Lower lobe of right lung (tissue), 2 donors: ENCODE measurements around the gene ZNF385B. TPM values are rescaled to one million over a fixed set of nuclear protein-coding genes. Genes with fewer than 3 reads are reported as not detected.
"Not testable (repeated sequence)": the region's sequence is repeated elsewhere in the genome, so short reads cannot be mapped to it uniquely, and the experiment has no call there.

ENCODE experiments used
- ATAC-seq, 2 donors: fragments of 200-7000 bp; cut with Tn5 transposase; one replicate each; pipeline ENCODE4 v1.9.1; 2020 to 2022; ENCODE audit warnings: mild to moderate bottlenecking in 2 of 2, moderate library complexity in 2 of 2
- DNase-seq: peaks from one replicate; pipeline ENCODE4 v3.0.0-alpha.2; 2020
- H3K27ac ChIP-seq: fragments of 200-600 bp; one replicate; pipeline ENCODE4 v1.8.0; 2022
- H3K27me3 ChIP-seq: fragments of 200-600 bp; one replicate; pipeline ENCODE4 v1.8.0; 2022; ENCODE audit warnings: low read depth
- H3K36me3 ChIP-seq: fragments of 200-600 bp; one replicate; pipeline ENCODE4 v1.8.0; 2022; ENCODE audit warnings: mild to moderate bottlenecking
- H3K4me1 ChIP-seq: fragments of 200-600 bp; one replicate; pipeline ENCODE4 v1.8.0; 2022
- H3K4me3 ChIP-seq: fragments of 200-600 bp; one replicate; pipeline ENCODE4 v1.8.0; 2022; ENCODE audit warnings: mild to moderate bottlenecking
- H3K9me3 ChIP-seq: fragments of 200-600 bp; one replicate; pipeline ENCODE4 v1.8.0; 2022
- CTCF ChIP-seq: fragments of 200-600 bp; IDR thresholded peaks from one replicate; pipeline ENCODE4 v1.8.0; 2022; ENCODE audit warnings: antibody characterized with exemption, mild to moderate bottlenecking
- intact Hi-C: fragments of 100-400 bp; cut with DNase I; formaldehyde crosslinking; loops from one replicate; pipeline ENCODE4 v1.11.0; 2022
- total RNA-seq: library from RNA; stranded (reverse); fragmentation: NEBNext Ultra II Directional; extraction: Animal tissue kit (Norgen Biotek cat#: 25700); gene quantifications from one replicate; pipeline ENCODE4 v1.2.1, GENCODE V29; 2021
- donor health status: DM: no; HTN: yes; CAD: no; lungs with severe emphysema.

The ZNF385B gene
- total RNA-seq, 1 donor from 2014 or later, result 63.2 TPM

- H3K4me1 ChIP-seq, result no peaks in the 10 kb centered on the region
- DNase-seq (no peak), ATAC-seq (no peak)
- H3K27ac ChIP-seq, result no peak overlapping the region
- no peak overlapping the region for H3K4me3 ChIP-seq
- no peaks in the 10 kb centered on the region for H3K36me3 ChIP-seq
- no peaks in the 10 kb centered on the region for H3K9me3 ChIP-seq
- no peak for TF ChIP-seq CTCF
- intact Hi-C loops, result no loop called here
- H3K27me3 ChIP-seq, result no peaks in the 10 kb centered on the region
Observed at GRCh38 chr2:179898873-179899272, 37.5 kb upstream of the ZNF385B start.

DNA sequence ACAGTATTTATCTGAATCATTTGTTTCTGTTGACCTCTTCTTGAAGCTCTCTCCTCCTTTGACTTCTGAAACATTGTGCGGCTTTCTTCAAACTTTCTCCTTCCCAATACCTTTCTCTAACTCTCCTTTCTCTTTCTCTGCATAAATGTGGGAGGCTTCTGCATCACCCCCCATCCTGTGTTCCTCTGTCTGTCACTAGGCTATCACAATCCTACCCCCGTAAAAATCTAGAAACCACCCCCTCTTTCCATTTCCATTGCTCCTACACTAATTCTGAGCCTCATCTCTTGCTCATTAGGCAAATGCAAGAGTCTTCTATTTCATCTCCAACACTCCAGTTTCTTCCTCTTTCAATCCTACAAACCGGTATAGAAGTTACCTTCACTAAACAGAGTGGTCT is 32.2 kb upstream of the ZNF385B start:
- H3K27ac ChIP-seq, result no peak overlapping the region
- intact Hi-C loops, result no loop called here
- no peaks in the 10 kb centered on the region for H3K9me3 ChIP-seq
- H3K27me3 ChIP-seq, result no peaks in the 10 kb centered on the region
- H3K4me3 ChIP-seq, result no peak overlapping the region
- DNase-seq (no peak), ATAC-seq (no peak)
- no peak for TF ChIP-seq CTCF
- no peaks in the 10 kb centered on the region for H3K4me1 ChIP-seq
- H3K36me3 ChIP-seq, result no peaks in the 10 kb centered on the region

- ATAC-seq, result no peak
- intact Hi-C loops, result no loop called here
- no peak overlapping the region for H3K27ac ChIP-seq
Observed at GRCh38 chr2:179891237-179891636, 29.8 kb upstream of the ZNF385B start.

GRCh38 chr2:179890666-179891065 is 29.3 kb upstream of the ZNF385B start:
- Histone ChIP-seq H3K27ac (no peak overlapping the region), H3K9me3 (no peaks in the 10 kb centered on the region), H3K4me3 (no peak overlapping the region), H3K36me3 (no peaks in the 10 kb centered on the region), H3K4me1 (no peaks in the 10 kb centered on the region), H3K27me3 (no peaks in the 10 kb centered on the region)
- no peak for TF ChIP-seq CTCF
- intact Hi-C loops, result no loop called here
- no peak for ATAC-seq
- DNase-seq, result no peak

More at GRCh38 chr2:179891237-179891636, 29.8 kb upstream of the ZNF385B start:
- Histone ChIP-seq H3K4me1 (no peaks in the 10 kb centered on the region), H3K27me3 (no peaks in the 10 kb centered on the region), H3K9me3 (no peaks in the 10 kb centered on the region), H3K4me3 (no peak overlapping the region), H3K36me3 (no peaks in the 10 kb centered on the region)
- DNase-seq, result no peak
- TF ChIP-seq CTCF, result no peak

GRCh38 chr2:179888642-179889041 is 27.2 kb upstream of the ZNF385B start:
- H3K27ac ChIP-seq, H3K9me3 ChIP-seq, intact Hi-C loops, ATAC-seq, H3K36me3 ChIP-seq, DNase-seq, H3K4me1 ChIP-seq, H3K27me3 ChIP-seq, H3K4me3 ChIP-seq: not testable (repeated sequence)

GRCh38 chr2:179884193-179884592 is 22.8 kb upstream of the ZNF385B start:
- TF ChIP-seq CTCF, result no peak
- intact Hi-C loops, result no loop called here
- ATAC-seq (no peak), DNase-seq (no peak)
- Histone ChIP-seq H3K9me3 (no peaks in the 10 kb centered on the region), H3K27ac (no peak overlapping the region), H3K4me1 (no peaks in the 10 kb centered on the region), H3K27me3 (no peaks in the 10 kb centered on the region), H3K36me3 (no peaks in the 10 kb centered on the region), H3K4me3 (no peak overlapping the region)
